Ishikawa (cell line): ENCODE results near the gene DLGAP4.

ENCODE experiments used
- CEBPB ChIP-seq: IDR thresholded peaks from 2 replicates; pipeline ENCODE4 v1.6.1; 2012
- CREB1 ChIP-seq: IDR thresholded peaks from 2 replicates; pipeline ENCODE4 v1.6.1; 2012; ENCODE audit warnings: low read depth
- EGR1 ChIP-seq: IDR thresholded peaks from 2 replicates; pipeline ENCODE4 v1.6.1; 2012
- EP300 ChIP-seq: IDR thresholded peaks from 2 replicates; pipeline ENCODE4 v1.6.1; 2012; ENCODE audit warnings: borderline replicate concordance
- FOXM1 ChIP-seq: IDR thresholded peaks from 2 replicates; pipeline ENCODE4 v1.6.1; 2012; ENCODE audit warnings: low read depth, borderline replicate concordance
- NFIC ChIP-seq: IDR thresholded peaks from 2 replicates; pipeline ENCODE4 v1.6.1; 2012
- RAD21 ChIP-seq: IDR thresholded peaks from 2 replicates; pipeline ENCODE4 v1.6.1; 2012; ENCODE audit warnings: low read depth
- REST ChIP-seq: IDR thresholded peaks from 2 replicates; pipeline ENCODE4 v1.6.1; 2012; ENCODE audit warnings: low read depth, mild to moderate bottlenecking
- TAF1 ChIP-seq: IDR thresholded peaks from 2 replicates; pipeline ENCODE4 v1.6.1; 2012; ENCODE audit warnings: low read depth, mild to moderate bottlenecking
- TCF12 ChIP-seq: IDR thresholded peaks from 2 replicates; pipeline ENCODE4 v1.6.1; 2012; ENCODE audit warnings: low read depth
- TEAD4 ChIP-seq: IDR thresholded peaks from 2 replicates; pipeline ENCODE4 v1.6.1; 2012
- USF1 ChIP-seq: IDR thresholded peaks from 2 replicates; pipeline ENCODE4 v1.6.1; 2012
- YY1 ChIP-seq: IDR thresholded peaks from 2 replicates; pipeline ENCODE4 v1.6.1; 2012; ENCODE audit warnings: low read depth
- ZBTB7A ChIP-seq: IDR thresholded peaks from 2 replicates; pipeline ENCODE4 v1.6.1; 2012; ENCODE audit warnings: low read depth
- TF ChIP-seq, protein P1 (sequence below): IDR thresholded peaks from 2 replicates; pipeline ENCODE4 v1.6.1; 2012

Gene DLGAP4

DNA sequence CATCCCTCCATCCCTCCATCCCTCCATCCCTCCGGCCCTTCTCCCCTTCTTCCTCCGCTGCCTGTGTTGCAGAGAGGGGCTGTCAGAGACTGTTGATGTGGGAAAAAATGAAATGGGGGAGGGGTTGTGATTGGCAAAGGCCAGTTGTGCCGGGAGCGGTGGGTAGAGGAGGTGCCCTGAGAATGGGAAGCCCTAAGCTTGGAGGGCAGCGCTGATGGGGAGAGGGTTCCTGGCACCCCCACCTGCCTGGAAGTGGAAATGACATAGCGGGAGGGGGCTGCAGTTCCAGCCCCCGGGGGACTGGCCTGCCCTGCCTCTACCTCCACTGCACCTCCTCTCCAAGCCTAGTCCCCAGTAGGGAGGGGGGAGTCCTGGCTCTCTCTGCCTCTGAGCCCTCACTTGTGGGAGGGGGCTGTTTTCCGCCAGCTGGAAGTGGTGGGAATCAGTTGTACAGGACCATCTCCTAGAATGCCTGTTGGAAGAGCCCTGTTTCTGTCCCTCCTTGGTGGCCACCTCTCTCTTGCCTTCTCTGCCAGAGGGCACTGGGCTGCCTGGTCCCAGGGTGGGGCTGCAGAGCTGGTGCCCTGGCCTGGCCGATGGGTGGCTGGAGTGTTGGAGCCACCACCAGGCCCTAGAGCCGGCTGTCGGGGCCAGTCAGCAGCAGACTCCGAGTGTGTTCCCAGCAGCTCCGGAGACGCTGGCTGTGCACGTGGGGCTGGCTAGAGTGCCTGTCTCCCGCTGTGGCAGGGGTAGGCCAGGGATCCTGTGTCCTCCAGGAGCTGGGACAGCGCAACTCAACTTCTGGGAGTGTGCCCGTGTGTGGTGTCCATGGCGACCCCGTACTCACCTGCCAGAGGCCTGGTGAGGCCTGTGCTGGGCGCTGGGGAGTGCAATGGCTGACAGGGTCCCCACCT is 1.5 kb downstream of the DLGAP4 start:
- TF ChIP-seq TCF12: no peak
- no peak for TF ChIP-seq TAF1
- TF ChIP-seq TEAD4: no peak
- no peak for TF ChIP-seq CREB1
- TF ChIP-seq REST: no peak
- TF ChIP-seq CEBPB: no peak
- TF ChIP-seq RAD21: no peak
- no peak for TF ChIP-seq ZBTB7A
- no peak for TF ChIP-seq EP300
- TF ChIP-seq EGR1: no peak
- TF ChIP-seq YY1: no peak
- TF ChIP-seq, protein P1, sequence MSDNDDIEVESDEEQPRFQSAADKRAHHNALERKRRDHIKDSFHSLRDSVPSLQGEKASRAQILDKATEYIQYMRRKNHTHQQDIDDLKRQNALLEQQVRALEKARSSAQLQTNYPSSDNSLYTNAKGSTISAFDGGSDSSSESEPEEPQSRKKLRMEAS: no peak
- no peak for TF ChIP-seq NFIC
- no peak for TF ChIP-seq USF1
- no peak for TF ChIP-seq FOXM1

GRCh38 chr20:36308353-36308752 is 2.2 kb downstream of the DLGAP4 start:
- TF ChIP-seq EGR1 (no peak), NFIC (no peak), REST (no peak), TAF1 (no peak), FOXM1 (no peak), EP300 (no peak), CEBPB (no peak), TEAD4 (no peak), RAD21 (no peak), USF1 (no peak)
- TF ChIP-seq, protein P1: no peak

DNA sequence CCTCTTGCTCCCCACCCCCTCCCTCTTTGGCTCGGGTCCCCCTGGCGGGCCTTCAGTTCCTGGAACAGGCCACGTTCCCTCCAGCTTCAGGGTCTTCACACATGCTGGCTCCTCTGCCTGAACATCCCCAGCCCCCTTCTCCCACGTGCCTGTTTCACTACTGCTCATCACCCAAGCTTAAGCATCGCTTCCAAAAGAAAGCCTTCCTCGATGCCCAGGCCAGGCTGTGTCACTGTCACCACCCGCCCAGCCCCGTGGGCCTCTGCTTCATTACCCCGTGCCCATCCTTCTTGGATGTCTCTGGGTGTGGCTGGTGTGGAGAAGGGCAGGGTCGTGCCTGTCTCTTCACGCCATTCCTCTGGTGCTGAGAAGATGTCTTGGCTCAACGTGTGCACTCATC is 2.8 kb downstream of the DLGAP4 start:
- TF ChIP-seq EP300 (no peak), TAF1 (no peak), ZBTB7A (no peak), FOXM1 (no peak), RAD21 (no peak), NFIC (no peak), TEAD4 (no peak), EGR1 (no peak), TCF12 (no peak), REST (no peak), CEBPB (no peak), USF1 (no peak), CREB1 (no peak), YY1 (no peak)
- TF ChIP-seq, protein P1: no peak
